ENCODE data around the gene PHF2. TPM values are rescaled to one million over a fixed set of nuclear protein-coding genes. Genes with fewer than 3 reads are reported as not detected.

PHF2 gene
- total RNA-seq, 6 experiments from 2014 or later, result 15.4 to 17.5 (median 16.6) TPM

GRCh38 chr9:93633492-93634221, 57.3 kb downstream of the PHF2 start:
- Mint-ChIP-seq H3K27ac (no peak overlapping the region), H3K4me3 (no peak overlapping the region), H3K9me3 (peaks cover 5% of the 10 kb centered on the region; the same call in 1 of the 2 replicates), H3K27me3 (ENCODE audit: insufficient read depth) (no peaks in the 10 kb centered on the region), H3K4me1 (ENCODE audit: low read depth) (peaks cover 1% of the 10 kb centered on the region; the same call in 1 of the 2 replicates), H3K36me3 (ENCODE audit: low read depth) (peaks cover 32% of the 10 kb centered on the region)
- TF ChIP-seq CTCF (IDR thresholded peaks at IDR 0.05), result no peak
- no peak for DNase-seq

- no peak for TF ChIP-seq CTCF (IDR thresholded peaks at IDR 0.05)
These were observed 58.2 kb downstream of the PHF2 start for GRCh38 chr9:93634311-93635185.

GRCh38 chr9:93635186-93636107, 59.1 kb downstream of the PHF2 start:
- TF ChIP-seq CTCF (IDR thresholded peaks at IDR 0.05), result no peak
- DNase-seq, result no peak
- no peaks in the 10 kb centered on the region for H3K27me3 Mint-ChIP-seq (ENCODE audit: insufficient read depth)
- H3K36me3 Mint-ChIP-seq (ENCODE audit: low read depth), result peaks cover 36% of the 10 kb centered on the region
- H3K27ac Mint-ChIP-seq, result no peak overlapping the region
- peaks cover 5% of the 10 kb centered on the region; the same call in 1 of the 2 replicates for H3K9me3 Mint-ChIP-seq
- H3K4me3 Mint-ChIP-seq, result no peak overlapping the region
- H3K4me1 Mint-ChIP-seq (ENCODE audit: low read depth), result no peaks in the 10 kb centered on the region

More at GRCh38 chr9:93634311-93635185, 58.2 kb downstream of the PHF2 start:
- Mint-ChIP-seq H3K27me3 (ENCODE audit: insufficient read depth) (no peaks in the 10 kb centered on the region), H3K4me1 (ENCODE audit: low read depth) (no peaks in the 10 kb centered on the region), H3K9me3 (peaks cover 5% of the 10 kb centered on the region; the same call in 1 of the 2 replicates), H3K36me3 (ENCODE audit: low read depth) (peaks cover 36% of the 10 kb centered on the region), H3K27ac (no peak overlapping the region), H3K4me3 (no peak overlapping the region)
- DNase-seq, result no peak

GRCh38 chr9:93636172-93636661, 59.8 kb downstream of the PHF2 start:
- peaks cover 5% of the 10 kb centered on the region; the same call in 1 of the 2 replicates for H3K9me3 Mint-ChIP-seq
- H3K36me3 Mint-ChIP-seq (ENCODE audit: low read depth), result peaks cover 37% of the 10 kb centered on the region
- no peak overlapping the region for H3K4me3 Mint-ChIP-seq
- no peak for TF ChIP-seq CTCF (IDR thresholded peaks at IDR 0.05)
- H3K4me1 Mint-ChIP-seq (ENCODE audit: low read depth), result peaks cover 6% of the 10 kb centered on the region
- no peak for DNase-seq
- H3K27me3 Mint-ChIP-seq (ENCODE audit: insufficient read depth), result no peaks in the 10 kb centered on the region
- H3K27ac Mint-ChIP-seq, result no peak overlapping the region

GRCh38 chr9:93636667-93637066, 60.3 kb downstream of the PHF2 start:
- no peak for TF ChIP-seq CTCF (IDR thresholded peaks at IDR 0.05)
- no peak for DNase-seq
- no peaks in the 10 kb centered on the region for H3K27me3 Mint-ChIP-seq (ENCODE audit: insufficient read depth)
- H3K4me3 Mint-ChIP-seq, result no peak overlapping the region
- H3K36me3 Mint-ChIP-seq (ENCODE audit: low read depth), result peaks cover 42% of the 10 kb centered on the region
- H3K4me1 Mint-ChIP-seq (ENCODE audit: low read depth), result peaks cover 11% of the 10 kb centered on the region
- H3K9me3 Mint-ChIP-seq, result peaks cover 5% of the 10 kb centered on the region; the same call in 1 of the 2 replicates
- H3K27ac Mint-ChIP-seq, result no peak overlapping the region

Measured in HFFc6 (cell line).